H9 (cell line): Measurements from ENCODE around the gene KATNB1. TPM values are rescaled to one million over a fixed set of nuclear protein-coding genes. Genes with fewer than 3 reads are reported as not detected.

Experiments used
- DNase-seq: peaks from one replicate; pipeline ENCODE4 v3.0.0-alpha.2; 2017
- H2AFZ ChIP-seq: one replicate; pipeline ENCODE4 v1.6.1; 2013; ENCODE audit warnings: mild to moderate bottlenecking, low read length, control low read depth, moderate library complexity
- H2AK5ac ChIP-seq: 2 replicates; pipeline ENCODE4 v1.6.1; 2013; ENCODE audit warnings: low read length, control low read depth, mixed read lengths; ENCODE audit not compliant: insufficient read length
- H2BK120ac ChIP-seq: one replicate; pipeline ENCODE4 v1.6.1; 2013; ENCODE audit warnings: low read depth, mild to moderate bottlenecking, low read length, control low read depth, inconsistent platforms; ENCODE audit not compliant: poor library complexity, severe bottlenecking
- H2BK12ac ChIP-seq: 2 replicates; pipeline ENCODE4 v1.6.1; 2013; ENCODE audit warnings: low read length, control low read depth, mixed read lengths, low read depth; ENCODE audit not compliant: insufficient read length
- H2BK15ac ChIP-seq: 2 replicates; pipeline ENCODE4 v1.6.1; 2013; ENCODE audit warnings: low read depth, low read length, control low read depth
- H2BK20ac ChIP-seq: one replicate; pipeline ENCODE4 v1.6.1; 2013; ENCODE audit warnings: low read depth, mild to moderate bottlenecking, low read length, control low read depth, inconsistent platforms; ENCODE audit not compliant: poor library complexity, severe bottlenecking
- H2BK5ac ChIP-seq: 2 replicates; pipeline ENCODE4 v1.6.1; 2013; ENCODE audit warnings: low read length, control low read depth, mixed read lengths; ENCODE audit not compliant: insufficient read length
- H3K14ac ChIP-seq: 2 replicates; pipeline ENCODE4 v1.6.1; 2013; ENCODE audit warnings: low read length, control low read depth; ENCODE audit not compliant: insufficient read depth
- H3K18ac ChIP-seq: 2 replicates; pipeline ENCODE4 v1.6.1; 2013; ENCODE audit warnings: low read depth, mild to moderate bottlenecking, mixed read lengths, low read length, control low read depth; ENCODE audit not compliant: insufficient read length
- H3K23ac ChIP-seq: 2 replicates; pipeline ENCODE4 v1.6.1; 2013; ENCODE audit warnings: low read length, control low read depth, mixed read lengths, low read depth; ENCODE audit not compliant: insufficient read length
- H3K23me2 ChIP-seq: 2 replicates; pipeline ENCODE4 v1.6.1; 2013; ENCODE audit warnings: low read depth, mild to moderate bottlenecking, mixed read lengths, low read length, control low read depth; ENCODE audit not compliant: insufficient read length, poor library complexity, severe bottlenecking
- H3K27ac ChIP-seq: 2 replicates; pipeline ENCODE4 v1.5.1; 2013; ENCODE audit warnings: low read length, control low read depth, mixed read lengths, low read depth; ENCODE audit not compliant: insufficient read length
- H3K27me3 ChIP-seq: 2 replicates; pipeline ENCODE4 v1.6.1; 2013; ENCODE audit warnings: low read length, control low read depth, inconsistent platforms; ENCODE audit not compliant: insufficient read depth
- H3K4ac ChIP-seq: 2 replicates; pipeline ENCODE4 v1.6.1; 2013; ENCODE audit warnings: low read depth, mild to moderate bottlenecking, control low read depth, inconsistent platforms, low read length, moderate library complexity
- H3K4me1 ChIP-seq: 2 replicates; pipeline ENCODE4 v1.6.1; 2013; ENCODE audit warnings: low read length, control low read depth, inconsistent platforms; ENCODE audit not compliant: insufficient read depth
- H3K4me2 ChIP-seq: 2 replicates; pipeline ENCODE4 v1.6.1; 2013; ENCODE audit warnings: low read length, control low read depth, mixed read lengths; ENCODE audit not compliant: insufficient read length, insufficient read depth
- H3K56ac ChIP-seq: 2 replicates; pipeline ENCODE4 v1.6.1; 2013; ENCODE audit warnings: low read depth, mild to moderate bottlenecking, mixed read lengths, low read length, control low read depth; ENCODE audit not compliant: insufficient read length
- H3K79me1 ChIP-seq: 2 replicates; pipeline ENCODE4 v1.6.1; 2013; ENCODE audit warnings: low read depth, mild to moderate bottlenecking, moderate library complexity, low read length, control low read depth, inconsistent platforms; ENCODE audit not compliant: insufficient read depth, poor library complexity, severe bottlenecking
- H3K79me2 ChIP-seq: 2 replicates; pipeline ENCODE4 v1.6.1; 2013; ENCODE audit warnings: low read length, control low read depth, inconsistent platforms; ENCODE audit not compliant: insufficient read depth
- H3K9ac ChIP-seq: 2 replicates; pipeline ENCODE4 v1.6.1; 2013; ENCODE audit warnings: low read length, control low read depth, mixed read lengths; ENCODE audit not compliant: insufficient read length; ENCODE audit errors: extremely low read depth
- H3K9me3 ChIP-seq: one replicate; pipeline ENCODE4 v1.6.1; 2013; ENCODE audit warnings: low read depth, low read length, inconsistent platforms; ENCODE audit not compliant: control insufficient read depth
- H3T11ph ChIP-seq: one replicate; pipeline ENCODE4 v1.6.1; 2013; ENCODE audit warnings: mild to moderate bottlenecking, low read length, control low read depth, inconsistent platforms
- H4K20me1 ChIP-seq: one replicate; pipeline ENCODE4 v1.6.1; 2013; ENCODE audit not compliant: control insufficient read depth, insufficient read length, insufficient read depth
- H4K5ac ChIP-seq: 2 replicates; pipeline ENCODE4 v1.6.1; 2013; ENCODE audit warnings: low read depth, mild to moderate bottlenecking, mixed read lengths, low read length, control low read depth; ENCODE audit not compliant: insufficient read length
- H4K8ac ChIP-seq: replicated peaks from 2 replicates; pipeline ENCODE4 v1.6.1; 2013; ENCODE audit warnings: low read length, control low read depth, mixed read lengths, low read depth; ENCODE audit not compliant: insufficient read length
- H4K91ac ChIP-seq: 2 replicates; pipeline ENCODE4 v1.6.1; 2013; ENCODE audit warnings: low read depth, mild to moderate bottlenecking, moderate library complexity, mixed read lengths, low read length, control low read depth; ENCODE audit not compliant: insufficient read length
- H3K27ac Mint-ChIP-seq, 3 experiments: 2 replicates in 2 of 3; 3 replicates in 1 of 3; pipeline ENCODE4 v1.8.0; 2020 to 2021; ENCODE audit warnings: mixed read lengths in 3 of 3, mild to moderate bottlenecking in 1 of 3, moderate library complexity in 1 of 3
- H3K27me3 Mint-ChIP-seq: 2 replicates; pipeline ENCODE4 v1.8.0; 2021; ENCODE audit warnings: low read depth, mild to moderate bottlenecking, moderate library complexity, mixed read lengths
- H3K36me3 Mint-ChIP-seq, 3 experiments: 2 replicates in 2 of 3; 3 replicates in 1 of 3; pipeline ENCODE4 v1.8.0; 2020 to 2021; ENCODE audit warnings: low read depth in 3 of 3, mixed read lengths in 3 of 3; ENCODE audit not compliant: insufficient read depth in 1 of 3
- H3K4me1 Mint-ChIP-seq, 2 experiments: 2 replicates each; pipeline ENCODE4 v1.8.0; 2020; ENCODE audit warnings: mixed read lengths in 2 of 2
- H3K4me3 Mint-ChIP-seq, 2 experiments: 2 replicates in 1 of 2; 3 replicates in 1 of 2; pipeline ENCODE4 v1.8.0; 2020 to 2021; ENCODE audit warnings: mild to moderate bottlenecking in 2 of 2, mixed read lengths in 2 of 2, moderate library complexity in 1 of 2
- H3K9me3 Mint-ChIP-seq, 2 experiments: 2 replicates in 1 of 2; 3 replicates in 1 of 2; pipeline ENCODE4 v1.8.0; 2020; ENCODE audit warnings: mild to moderate bottlenecking in 2 of 2, mixed read lengths in 2 of 2, moderate library complexity in 1 of 2
- WGBS: extraction: QIAGEN DNeasy Blood & Tissue Kit; methylation state at CpG from one replicate; pipeline ENCODE4 v1.1.7; 2013; ENCODE audit warnings: missing lambda C conversion rate, low lambda C conversion rate, mixed read lengths; ENCODE audit not compliant: insufficient read length; ENCODE audit errors: extremely low coverage; 5-methylcytosine and 5-hydroxymethylcytosine counted together
- total RNA-seq: library from RNA; stranded (reverse); gene quantifications from 2 replicates; pipeline ENCODE4 v1.2.1, GENCODE V29; 2021
- TF ChIP-seq, protein P1 (sequence below): fragments of 200-600 bp; sonication (generic); conservative IDR thresholded peaks from 3 replicates; pipeline ENCODE4 v1.8.0; 2021; ENCODE audit warnings: antibody characterized with exemption, mild to moderate bottlenecking

The KATNB1 gene
- total RNA-seq, 1 experiment from 2014 or later: 29.9 TPM

GRCh38 chr16:57708168-57708567 lies 27.4 kb upstream of the KATNB1 start:
- Histone ChIP-seq H3K18ac (no peak overlapping the region), H3K23me2 (no peaks in the 10 kb centered on the region), H3K27ac (no peak overlapping the region), H2BK20ac (no peak overlapping the region), H3K23ac (no peak overlapping the region), H3K79me2 (no peaks in the 10 kb centered on the region), H4K20me1 (no peaks in the 10 kb centered on the region), H2BK15ac (no peak overlapping the region), H3K4me2 (no peak overlapping the region), H2AFZ (no peak overlapping the region), H3K79me1 (no peaks in the 10 kb centered on the region), H3K4ac (no peak overlapping the region), H2BK5ac (no peak overlapping the region), H4K91ac (no peak overlapping the region), H3K56ac (no peak overlapping the region), H2BK120ac (no peak overlapping the region), H2AK5ac (no peak overlapping the region), H3K9ac (no peak overlapping the region), H3T11ph (no peak overlapping the region), H4K8ac (no peak overlapping the region), H2BK12ac (no peak overlapping the region), H3K14ac (no peak overlapping the region), H4K5ac (no peak overlapping the region), H3K9me3 (no peaks in the 10 kb centered on the region), H3K27me3 (no peaks in the 10 kb centered on the region), H3K4me1 (no peaks in the 10 kb centered on the region)
- Mint-ChIP-seq H3K9me3 (peaks cover 0 to 16% of the 10 kb centered on the region in 2 experiments; a peak in 2 of 5 replicates), H3K27ac (no peak overlapping the region), H3K4me1 (peaks cover 6% of the 10 kb centered on the region in 2 experiments), H3K36me3 (no peaks in the 10 kb centered on the region; a peak in 1 of 7 replicates), H3K27me3 (peaks cover 30% of the 10 kb centered on the region), H3K4me3 (no peak overlapping the region)
- DNase-seq: no peak
- TF ChIP-seq, protein P1, sequence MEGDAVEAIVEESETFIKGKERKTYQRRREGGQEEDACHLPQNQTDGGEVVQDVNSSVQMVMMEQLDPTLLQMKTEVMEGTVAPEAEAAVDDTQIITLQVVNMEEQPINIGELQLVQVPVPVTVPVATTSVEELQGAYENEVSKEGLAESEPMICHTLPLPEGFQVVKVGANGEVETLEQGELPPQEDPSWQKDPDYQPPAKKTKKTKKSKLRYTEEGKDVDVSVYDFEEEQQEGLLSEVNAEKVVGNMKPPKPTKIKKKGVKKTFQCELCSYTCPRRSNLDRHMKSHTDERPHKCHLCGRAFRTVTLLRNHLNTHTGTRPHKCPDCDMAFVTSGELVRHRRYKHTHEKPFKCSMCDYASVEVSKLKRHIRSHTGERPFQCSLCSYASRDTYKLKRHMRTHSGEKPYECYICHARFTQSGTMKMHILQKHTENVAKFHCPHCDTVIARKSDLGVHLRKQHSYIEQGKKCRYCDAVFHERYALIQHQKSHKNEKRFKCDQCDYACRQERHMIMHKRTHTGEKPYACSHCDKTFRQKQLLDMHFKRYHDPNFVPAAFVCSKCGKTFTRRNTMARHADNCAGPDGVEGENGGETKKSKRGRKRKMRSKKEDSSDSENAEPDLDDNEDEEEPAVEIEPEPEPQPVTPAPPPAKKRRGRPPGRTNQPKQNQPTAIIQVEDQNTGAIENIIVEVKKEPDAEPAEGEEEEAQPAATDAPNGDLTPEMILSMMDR: no peak
- WGBS: no CpG with 5 or more reads among the region's 3 CpGs
